ENCODE results near the gene SLC16A9. TPM values are rescaled to one million over a fixed set of nuclear protein-coding genes. Genes with fewer than 3 reads are reported as not detected.

SLC16A9 gene
- total and polyA plus RNA-seq, 8 donors: 1.5 to 45.9 (median 41.4) TPM

DNA sequence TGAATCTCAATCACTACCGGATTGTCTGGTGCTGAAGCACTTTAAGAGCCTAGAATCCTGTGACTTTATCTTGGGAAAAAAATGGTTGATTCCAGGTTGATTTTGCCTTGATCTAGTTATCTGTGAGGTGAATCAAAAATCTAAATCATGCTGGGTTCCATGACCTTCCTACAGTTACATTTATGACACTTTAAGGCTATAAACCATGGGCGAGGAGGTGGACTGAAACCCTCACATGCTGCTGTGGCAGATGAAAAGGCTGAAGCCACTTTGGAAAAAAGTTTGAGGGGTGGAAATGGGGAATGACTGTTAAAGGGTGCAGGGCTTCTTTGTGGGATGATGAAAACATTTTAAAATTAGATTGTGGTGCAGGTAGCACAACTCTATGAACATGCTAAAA, 17.5 kb downstream of the SLC16A9 start:
- no peak overlapping the region for H3K27ac ChIP-seq
- no peaks in the 10 kb centered on the region for H3K36me3 ChIP-seq
- H3K4me3 ChIP-seq: no peak overlapping the region
- H3K9me3 ChIP-seq: no peaks in the 10 kb centered on the region
- intact Hi-C loops (cut with DNase I): no loop called here
- TF ChIP-seq, protein P1, sequence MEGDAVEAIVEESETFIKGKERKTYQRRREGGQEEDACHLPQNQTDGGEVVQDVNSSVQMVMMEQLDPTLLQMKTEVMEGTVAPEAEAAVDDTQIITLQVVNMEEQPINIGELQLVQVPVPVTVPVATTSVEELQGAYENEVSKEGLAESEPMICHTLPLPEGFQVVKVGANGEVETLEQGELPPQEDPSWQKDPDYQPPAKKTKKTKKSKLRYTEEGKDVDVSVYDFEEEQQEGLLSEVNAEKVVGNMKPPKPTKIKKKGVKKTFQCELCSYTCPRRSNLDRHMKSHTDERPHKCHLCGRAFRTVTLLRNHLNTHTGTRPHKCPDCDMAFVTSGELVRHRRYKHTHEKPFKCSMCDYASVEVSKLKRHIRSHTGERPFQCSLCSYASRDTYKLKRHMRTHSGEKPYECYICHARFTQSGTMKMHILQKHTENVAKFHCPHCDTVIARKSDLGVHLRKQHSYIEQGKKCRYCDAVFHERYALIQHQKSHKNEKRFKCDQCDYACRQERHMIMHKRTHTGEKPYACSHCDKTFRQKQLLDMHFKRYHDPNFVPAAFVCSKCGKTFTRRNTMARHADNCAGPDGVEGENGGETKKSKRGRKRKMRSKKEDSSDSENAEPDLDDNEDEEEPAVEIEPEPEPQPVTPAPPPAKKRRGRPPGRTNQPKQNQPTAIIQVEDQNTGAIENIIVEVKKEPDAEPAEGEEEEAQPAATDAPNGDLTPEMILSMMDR (IDR thresholded peaks at IDR 0.05): no peak
- DNase-seq (no peak), ATAC-seq (no peak)
- H3K27me3 ChIP-seq: no peaks in the 10 kb centered on the region
- no peaks in the 10 kb centered on the region for H3K4me1 ChIP-seq

DNA sequence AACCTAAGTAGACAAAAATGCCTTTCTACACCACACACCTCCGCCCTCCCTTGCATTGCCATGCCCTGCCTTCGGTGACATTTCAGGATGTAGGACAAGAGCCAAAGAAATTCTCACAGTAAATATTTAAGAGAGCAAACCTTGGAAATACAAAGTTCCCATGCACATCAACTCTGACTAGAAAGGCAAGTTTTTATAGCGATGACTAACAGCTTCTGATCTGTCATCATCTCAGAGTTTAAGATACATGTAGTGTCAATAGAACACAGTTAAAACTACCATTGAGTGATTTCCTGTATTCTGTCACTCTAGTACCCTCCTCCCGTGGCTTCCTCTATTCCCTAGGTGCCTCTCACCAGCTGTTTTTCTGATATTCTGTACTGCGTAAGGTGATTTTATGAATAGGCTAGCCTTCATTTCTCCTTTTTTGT, 20.7 kb downstream of the SLC16A9 start:
- TF ChIP-seq, protein P1 (IDR thresholded peaks at IDR 0.05): no peak

DNA sequence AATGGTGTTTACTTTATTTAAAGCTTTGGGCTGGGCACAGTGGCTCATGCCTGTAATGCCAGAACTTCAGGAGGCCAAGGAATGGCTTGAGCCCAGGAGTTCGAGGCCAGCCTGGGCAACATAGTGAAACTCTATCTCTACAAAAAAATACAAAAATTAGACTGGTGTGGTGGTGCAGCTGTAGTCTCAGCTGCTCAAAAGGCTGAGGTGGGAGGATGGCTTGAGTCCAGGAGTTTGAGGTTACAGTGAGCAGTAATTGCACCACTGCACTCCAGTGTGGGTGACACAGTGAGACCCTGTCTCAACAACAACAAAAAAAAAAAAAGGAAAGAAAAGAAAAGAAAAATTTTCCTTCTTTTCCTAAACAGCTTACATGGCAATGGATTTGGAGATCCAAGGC, 22.0 kb downstream of the SLC16A9 start:
- no peaks in the 10 kb centered on the region for H3K9me3 ChIP-seq
- DNase-seq (no peak), ATAC-seq (no peak)

More for the DNA sequence above, 20.7 kb downstream of the SLC16A9 start:
- Histone ChIP-seq H3K27ac (no peak overlapping the region), H3K4me3 (no peak overlapping the region), H3K4me1 (no peaks in the 10 kb centered on the region), H3K36me3 (no peaks in the 10 kb centered on the region), H3K9me3 (no peaks in the 10 kb centered on the region), H3K27me3 (no peaks in the 10 kb centered on the region)
- DNase-seq: no peak
- intact Hi-C loops (cut with DNase I): no loop called here
- ATAC-seq: no peak

DNA sequence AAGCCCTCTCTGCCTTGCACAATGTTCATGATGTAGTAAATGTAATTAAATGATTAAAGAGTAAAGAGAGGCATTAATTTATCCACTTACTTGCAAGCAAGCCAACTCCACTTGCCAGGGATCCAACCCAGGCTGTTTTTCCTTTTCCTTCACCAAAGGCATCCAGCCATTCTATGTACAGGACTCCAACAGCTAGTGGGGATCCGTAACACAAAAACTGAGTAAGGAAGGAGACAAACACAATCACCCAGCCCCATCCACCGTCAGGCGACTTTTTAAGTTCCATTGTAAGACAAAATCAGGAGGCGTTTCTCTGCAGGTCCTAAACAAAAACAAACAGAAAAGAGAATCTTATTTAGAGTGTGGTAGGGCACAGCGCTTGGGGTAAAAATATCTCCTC, 25.6 kb downstream of the SLC16A9 start:
- ATAC-seq: no peak

More for the DNA sequence above, 22.0 kb downstream of the SLC16A9 start:
- Histone ChIP-seq H3K4me3 (no peak overlapping the region), H3K27ac (no peak overlapping the region), H3K4me1 (no peaks in the 10 kb centered on the region), H3K36me3 (no peaks in the 10 kb centered on the region), H3K27me3 (no peaks in the 10 kb centered on the region)
- TF ChIP-seq, protein P1 (IDR thresholded peaks at IDR 0.05): no peak
- intact Hi-C loops (cut with DNase I): no loop called here

DNA sequence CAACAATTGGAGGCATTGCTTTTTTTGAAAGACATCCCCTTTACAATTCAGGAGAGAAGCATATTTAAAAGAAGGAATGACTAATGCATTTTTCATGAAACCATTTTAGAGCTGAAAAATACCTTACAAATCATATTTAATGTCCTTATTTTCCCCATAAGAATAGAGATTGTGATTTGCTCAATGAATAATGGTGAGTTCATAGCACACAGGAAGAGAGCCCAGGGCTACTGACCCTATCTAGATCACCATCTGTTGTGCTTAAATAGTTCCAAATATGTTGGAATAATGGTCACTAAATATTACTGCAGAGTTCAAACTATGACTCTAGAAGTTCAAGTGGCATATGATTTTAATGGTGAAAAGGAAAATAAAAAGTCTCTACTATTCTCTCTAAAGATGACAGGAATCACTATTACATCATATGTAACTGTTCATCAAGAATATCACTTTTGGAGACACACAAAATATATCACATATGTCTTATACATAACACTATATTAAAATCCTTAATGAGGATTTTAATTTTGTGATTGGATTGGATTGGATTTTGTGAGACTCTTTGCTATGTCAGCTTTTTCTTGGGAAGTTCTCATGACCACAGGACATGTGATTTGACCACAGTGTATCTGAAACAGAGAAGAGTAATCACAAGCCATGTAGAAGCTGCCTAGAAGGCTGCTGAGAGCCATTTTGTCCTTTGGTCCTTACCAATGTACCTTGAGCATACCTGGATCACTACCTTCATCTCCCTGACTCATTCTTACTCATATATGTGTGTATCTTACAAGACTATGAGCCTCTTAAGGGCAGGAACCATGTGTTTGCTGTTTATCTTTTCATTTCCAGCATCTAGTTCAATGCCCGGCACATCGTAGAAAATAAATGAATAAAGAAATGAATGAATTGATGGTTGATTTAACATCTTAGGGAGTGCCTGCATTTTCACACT, 26.4 kb downstream of the SLC16A9 start:
- Histone ChIP-seq H3K4me1 (no peaks in the 10 kb centered on the region), H3K27ac (no peak overlapping the region), H3K9me3 (no peaks in the 10 kb centered on the region), H3K36me3 (no peaks in the 10 kb centered on the region), H3K27me3 (no peaks in the 10 kb centered on the region), H3K4me3 (no peak overlapping the region)
- intact Hi-C loops (cut with DNase I): no loop called here
- no peak for ATAC-seq
- TF ChIP-seq, protein P1 (IDR thresholded peaks at IDR 0.05): no peak
- DNase-seq: no peak

More for the DNA sequence above, 25.6 kb downstream of the SLC16A9 start:
- TF ChIP-seq, protein P1 (IDR thresholded peaks at IDR 0.05): no peak
- Histone ChIP-seq H3K9me3 (no peaks in the 10 kb centered on the region), H3K27ac (no peak overlapping the region), H3K4me3 (no peak overlapping the region), H3K36me3 (no peaks in the 10 kb centered on the region), H3K4me1 (no peaks in the 10 kb centered on the region), H3K27me3 (no peaks in the 10 kb centered on the region)
- no peak for DNase-seq
- intact Hi-C loops (cut with DNase I): no loop called here

Measured in left lung (tissue), 10 donors.